HEK293 (cell line): Measurements from ENCODE around the gene PDE4B.

Experiments used
- SETDB1 ChIP-seq: IDR thresholded peaks from one replicate; pipeline ENCODE4 v1.6.1; 2017; ENCODE audit warnings: mild to moderate bottlenecking, low read length, moderate library complexity, mixed read lengths; ENCODE audit not compliant: insufficient read length
- TF ChIP-seq, protein P1 (sequence below): fragments of 450-650 bp; formaldehyde crosslinking; IDR thresholded peaks from 2 replicates; pipeline ENCODE4 v1.5.1; 2016; ENCODE audit warnings: missing biosample characterization, missing genetic modification characterization, low read depth
- TF ChIP-seq, protein P2 (sequence below): fragments of 450-650 bp; formaldehyde crosslinking; IDR thresholded peaks from 2 replicates; pipeline ENCODE4 v1.5.1; 2016; ENCODE audit warnings: missing biosample characterization, missing genetic modification characterization

DNA sequence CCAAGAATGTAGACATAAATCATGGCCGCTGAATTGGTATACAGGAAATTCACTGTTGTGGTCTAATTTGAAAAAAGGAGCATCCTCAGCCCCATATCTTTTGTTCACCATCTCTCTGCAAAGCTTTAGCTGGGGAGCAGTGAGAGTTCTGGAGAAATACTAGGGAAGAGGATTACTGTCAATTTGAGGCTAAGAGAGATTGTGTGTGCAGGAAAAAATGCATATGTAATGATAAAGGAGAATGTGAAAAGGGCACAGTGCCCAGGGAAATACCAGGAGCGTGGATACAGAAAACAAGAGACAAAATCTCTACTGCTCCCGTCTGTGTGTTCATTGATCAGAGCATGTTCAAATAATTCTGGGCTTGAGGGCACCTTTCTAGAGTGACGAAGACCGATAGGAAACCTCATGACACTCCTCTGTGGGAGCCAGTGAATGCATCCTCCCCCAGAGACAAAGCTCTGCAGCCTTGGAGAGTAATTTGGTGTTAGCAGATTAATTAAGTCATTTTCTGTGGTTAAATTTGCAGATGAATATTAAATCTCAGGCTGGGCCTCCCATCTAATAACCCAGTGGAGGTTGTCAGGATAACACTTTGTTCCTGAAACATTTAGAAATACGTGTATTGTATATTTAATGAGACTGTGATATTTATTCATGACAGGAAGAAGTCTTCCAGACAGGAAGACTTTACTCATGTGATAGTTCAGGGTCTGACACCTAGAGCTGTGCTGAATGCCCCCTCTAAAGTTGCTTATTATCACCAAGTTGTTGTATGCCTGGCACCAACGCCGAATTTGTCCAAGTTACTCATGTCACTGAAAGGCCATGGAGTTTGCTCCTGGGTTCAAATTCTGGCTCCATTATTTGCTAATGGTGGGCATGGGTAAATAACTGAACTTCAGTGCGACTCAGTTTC lies 453.9 kb downstream of the PDE4B start:
- TF ChIP-seq, protein P1, sequence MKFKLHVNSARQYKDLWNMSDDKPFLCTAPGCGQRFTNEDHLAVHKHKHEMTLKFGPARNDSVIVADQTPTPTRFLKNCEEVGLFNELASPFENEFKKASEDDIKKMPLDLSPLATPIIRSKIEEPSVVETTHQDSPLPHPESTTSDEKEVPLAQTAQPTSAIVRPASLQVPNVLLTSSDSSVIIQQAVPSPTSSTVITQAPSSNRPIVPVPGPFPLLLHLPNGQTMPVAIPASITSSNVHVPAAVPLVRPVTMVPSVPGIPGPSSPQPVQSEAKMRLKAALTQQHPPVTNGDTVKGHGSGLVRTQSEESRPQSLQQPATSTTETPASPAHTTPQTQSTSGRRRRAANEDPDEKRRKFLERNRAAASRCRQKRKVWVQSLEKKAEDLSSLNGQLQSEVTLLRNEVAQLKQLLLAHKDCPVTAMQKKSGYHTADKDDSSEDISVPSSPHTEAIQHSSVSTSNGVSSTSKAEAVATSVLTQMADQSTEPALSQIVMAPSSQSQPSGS (tag by site-specific recombination): no peak
- TF ChIP-seq, protein P2, sequence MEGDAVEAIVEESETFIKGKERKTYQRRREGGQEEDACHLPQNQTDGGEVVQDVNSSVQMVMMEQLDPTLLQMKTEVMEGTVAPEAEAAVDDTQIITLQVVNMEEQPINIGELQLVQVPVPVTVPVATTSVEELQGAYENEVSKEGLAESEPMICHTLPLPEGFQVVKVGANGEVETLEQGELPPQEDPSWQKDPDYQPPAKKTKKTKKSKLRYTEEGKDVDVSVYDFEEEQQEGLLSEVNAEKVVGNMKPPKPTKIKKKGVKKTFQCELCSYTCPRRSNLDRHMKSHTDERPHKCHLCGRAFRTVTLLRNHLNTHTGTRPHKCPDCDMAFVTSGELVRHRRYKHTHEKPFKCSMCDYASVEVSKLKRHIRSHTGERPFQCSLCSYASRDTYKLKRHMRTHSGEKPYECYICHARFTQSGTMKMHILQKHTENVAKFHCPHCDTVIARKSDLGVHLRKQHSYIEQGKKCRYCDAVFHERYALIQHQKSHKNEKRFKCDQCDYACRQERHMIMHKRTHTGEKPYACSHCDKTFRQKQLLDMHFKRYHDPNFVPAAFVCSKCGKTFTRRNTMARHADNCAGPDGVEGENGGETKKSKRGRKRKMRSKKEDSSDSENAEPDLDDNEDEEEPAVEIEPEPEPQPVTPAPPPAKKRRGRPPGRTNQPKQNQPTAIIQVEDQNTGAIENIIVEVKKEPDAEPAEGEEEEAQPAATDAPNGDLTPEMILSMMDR: no peak
- no peak for TF ChIP-seq SETDB1
